PC-9 (cell line): ENCODE data around the gene SH3BP4. TPM values are rescaled to one million over a fixed set of nuclear protein-coding genes. Genes with fewer than 3 reads are reported as not detected.

ENCODE experiments used
- BruUV-seq: library from RNA; stranded (reverse); fragments of 400-500 nt; replicated peaks from 2 replicates; lab custom pipeline; 2021; lab: Mats Ljungman, UMichigan
- CTCF ChIA-PET: fragments of 300-600 bp; sonication (Branson Sonifier 250); formaldehyde crosslinking; loops from one replicate; lab custom pipeline; 2022; ENCODE audit warnings: antibody characterized with exemption; lab: Charles Lee
- POLR2A ChIA-PET: fragments of 300-600 bp; sonication (Branson Sonifier 250); formaldehyde crosslinking; loops from one replicate; lab custom pipeline; 2022; ENCODE audit warnings: antibody characterized with exemption; ENCODE audit not compliant: unreplicated experiment; lab: Charles Lee
- DNase-seq, 2 experiments: peaks; one replicate each; pipeline versions ENCODE4 v3.0.0 to v3.0.0-alpha.2; 2015 to 2022; ENCODE audit warnings: mixed read lengths in 1 of 2
- H2AFZ ChIP-seq: fragments of 200-600 bp; sonication (generic); 2 replicates; pipeline ENCODE4 v1.8.1; 2017; ENCODE audit warnings: antibody characterized with exemption
- H3F3A ChIP-seq: fragments of 200-600 bp; sonication (generic); 2 replicates; pipeline ENCODE4 v1.8.1; 2017; ENCODE audit warnings: antibody characterized with exemption, mild to moderate bottlenecking, low read depth; ENCODE audit not compliant: insufficient read depth
- H3K27ac ChIP-seq: fragments of 200-600 bp; sonication (generic); 2 replicates; pipeline ENCODE4 v1.6.1; 2016; ENCODE audit warnings: mixed run types
- H3K27me3 ChIP-seq: fragments of 200-600 bp; sonication (generic); 2 replicates; pipeline ENCODE4 v1.6.1; 2016; ENCODE audit warnings: low read depth, mixed run types; ENCODE audit not compliant: insufficient read depth
- H3K36me3 ChIP-seq: fragments of 200-600 bp; sonication (generic); 2 replicates; pipeline ENCODE4 v1.6.1; 2016; ENCODE audit warnings: low read depth, mixed run types
- H3K4me1 ChIP-seq: fragments of 200-600 bp; sonication (generic); replicated peaks from 2 replicates; pipeline ENCODE4 v1.6.1; 2016; ENCODE audit warnings: mixed run types; ENCODE audit not compliant: insufficient read depth
- H3K4me2 ChIP-seq: fragments of 200-600 bp; sonication (generic); 2 replicates; pipeline ENCODE4 v1.6.1; 2017; ENCODE audit warnings: mixed run types
- H3K4me3 ChIP-seq: fragments of 200-600 bp; sonication (generic); 2 replicates; pipeline ENCODE4 v1.6.1; 2016; ENCODE audit warnings: mixed run types
- H3K79me2 ChIP-seq: fragments of 200-600 bp; sonication (generic); 2 replicates; pipeline ENCODE4 v1.6.1; 2017; ENCODE audit warnings: low read depth, mixed run types
- H3K9me2 ChIP-seq: fragments of 200-600 bp; sonication (generic); 2 replicates; pipeline ENCODE4 v1.8.1; 2017; ENCODE audit warnings: mild to moderate bottlenecking; ENCODE audit not compliant: insufficient read depth
- H3K9me3 ChIP-seq: fragments of 200-600 bp; sonication (generic); 2 replicates; pipeline ENCODE4 v1.8.1; 2016; ENCODE audit warnings: low read depth; ENCODE audit not compliant: insufficient read depth
- H4K20me1 ChIP-seq: fragments of 200-600 bp; sonication (generic); 2 replicates; pipeline ENCODE4 v1.8.1; 2017; ENCODE audit not compliant: insufficient read depth
- CTCF ChIP-seq: fragments of 200-600 bp; sonication (generic); conservative IDR thresholded peaks from 2 replicates; pipeline ENCODE4 v1.6.1; 2017; ENCODE audit warnings: mixed run types, antibody characterized with exemption, mild to moderate bottlenecking, moderate library complexity
- EZH2 ChIP-seq: fragments of 200-600 bp; sonication (generic); IDR thresholded peaks from 2 replicates; pipeline ENCODE4 v1.8.0; 2017; ENCODE audit warnings: antibody characterized with exemption, low read depth
- intact Hi-C: fragments of 100-400 bp; cut with micrococcal nuclease; formaldehyde crosslinking; loops from one replicate; pipeline ENCODE4 v1.10.0; 2022; ENCODE audit not compliant: unreplicated experiment
- total RNA-seq: library from RNA; stranded (reverse); gene quantifications from 2 replicates; pipeline ENCODE4 v1.2.3, GENCODE V29; 2021

SH3BP4 gene
- total RNA-seq, 1 experiment from 2014 or later: 131 TPM

- Histone ChIP-seq H3K4me2 (peak overlapping the region; percentile 39), H4K20me1 (peaks cover 16% of the 10 kb centered on the region; the same call in 1 of the 2 replicates), H3K9me2 (no peaks in the 10 kb centered on the region), H3K36me3 (peaks cover 21% of the 10 kb centered on the region), H3F3A (peaks cover 44% of the 10 kb centered on the region), H3K79me2 (peaks cover 100% of the 10 kb centered on the region), H3K9me3 (no peaks in the 10 kb centered on the region), H2AFZ (no peak overlapping the region), H3K4me1 (peaks cover 100% of the 10 kb centered on the region), H3K4me3 (no peak overlapping the region), H3K27me3 (no peaks in the 10 kb centered on the region), H3K27ac (peak overlapping the region; percentile 79)
- BruUV-seq: no TSS peak
- DNase-seq: peak in 1 of 2 experiments; percentile 66
- ChIA-PET CTCF (no interaction called here), POLR2A (interaction anchor here (0.6 kb wide), 1 partner anchor 80 kb away, joined by 4 read pairs; no protein-coding TSS in a partner anchor)
- TF ChIP-seq CTCF (no peak), EZH2 (no peak)
- intact Hi-C loops: loop anchor here (5.0 kb wide), 1 partner anchor 37 kb away; no protein-coding TSS in a partner anchor
Measured at GRCh38 chr2:234960175-234961088, 8.6 kb downstream of the SH3BP4 start.

DNA sequence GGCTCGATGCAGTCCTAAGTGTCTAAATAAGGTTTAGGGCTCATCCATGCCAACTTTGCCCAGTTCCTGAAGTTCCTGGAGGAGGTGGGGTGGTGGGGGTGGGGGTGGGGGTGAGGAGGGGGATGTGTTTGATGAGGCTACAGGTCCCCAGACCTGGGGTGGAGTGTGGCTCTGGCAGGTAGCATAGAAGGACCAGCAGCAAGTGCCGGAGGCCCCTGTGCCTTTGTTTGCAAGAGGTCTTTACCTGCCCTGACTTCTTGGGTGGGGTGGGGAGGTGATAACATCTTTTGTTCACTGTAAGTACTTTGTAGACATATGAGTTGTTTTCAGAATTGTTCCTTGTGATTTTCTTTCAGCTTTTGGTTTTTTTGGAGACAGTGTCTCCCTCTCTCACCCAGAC, 10.0 kb downstream of the SH3BP4 start:
- Histone ChIP-seq H3K36me3 (peaks cover 28% of the 10 kb centered on the region), H3K4me3 (no peak overlapping the region), H4K20me1 (peaks cover 6% of the 10 kb centered on the region; the same call in 1 of the 2 replicates), H3K27ac (peak overlapping the region; percentile 90), H3F3A (peaks cover 32% of the 10 kb centered on the region), H2AFZ (no peak overlapping the region), H3K4me1 (peaks cover 95% of the 10 kb centered on the region), H3K9me2 (no peaks in the 10 kb centered on the region), H3K27me3 (no peaks in the 10 kb centered on the region), H3K9me3 (no peaks in the 10 kb centered on the region), H3K4me2 (0 out of 2 replicates have a peak overlapping the region, but pooled peaks have one; percentile 11), H3K79me2 (peaks cover 100% of the 10 kb centered on the region)
- ChIA-PET POLR2A (interaction anchor here (0.6 kb wide), 1 partner anchor 12 kb away, joined by 6 read pairs; no protein-coding TSS in a partner anchor), CTCF (no interaction called here)
- TF ChIP-seq EZH2: no peak
- TF ChIP-seq CTCF: no peak
- DNase-seq: no peak
- no TSS peak for BruUV-seq
- intact Hi-C loops: loop anchor here (5.0 kb wide), 1 partner anchor 36 kb away; no protein-coding TSS in a partner anchor

- Histone ChIP-seq H3K9me3 (no peaks in the 10 kb centered on the region), H3K27me3 (no peaks in the 10 kb centered on the region), H3K27ac (peak overlapping the region; percentile 90), H3K79me2 (peaks cover 100% of the 10 kb centered on the region), H4K20me1 (no peaks in the 10 kb centered on the region; the same call in 1 of the 2 replicates), H3K36me3 (peaks cover 28% of the 10 kb centered on the region), H3K9me2 (no peaks in the 10 kb centered on the region), H3K4me2 (peak overlapping the region; percentile 68), H3F3A (peaks cover 43% of the 10 kb centered on the region), H3K4me1 (peaks cover 92% of the 10 kb centered on the region), H3K4me3 (peak overlapping the region; percentile 5; the same call in 1 of the 2 replicates), H2AFZ (no peak overlapping the region)
- DNase-seq: peak; percentile 90 to 98
- POLR2A ChIA-PET: interaction anchor here (0.5 to 1.8 kb wide), 4 partner anchors 17 to 982 kb away, joined by 3 to 10 read pairs (median 4); no protein-coding TSS in a partner anchor
- intact Hi-C loops: loop anchor here (1.0 to 5.0 kb wide), 2 partner anchors 17 to 33 kb away; no protein-coding TSS in a partner anchor
- CTCF ChIA-PET: no interaction called here
- TF ChIP-seq EZH2 (no peak), CTCF (0 out of 2 replicates have a peak, but pooled peaks have one; percentile 14)
- BruUV-seq: no TSS peak
Measured at GRCh38 chr2:234963773-234964615, 12.2 kb downstream of the SH3BP4 start.
